NCI-H187 treated with DMSO at 0.1 percent for 48 hours (cell line): ENCODE measurements around the gene CHN2.

Experiments used
- DNase-seq: peaks from one replicate; lab custom pipeline; 2025; lab: John Stamatoyannopoulos, UW

The CHN2 gene

GRCh38 chr7:29335188-29336083, 140.9 kb downstream of the CHN2 start:
- no peak for DNase-seq

GRCh38 chr7:29337546-29338116, 143.1 kb downstream of the CHN2 start:
- DNase-seq = no peak

- DNase-seq = no peak
These were observed 146.1 kb downstream of the CHN2 start for GRCh38 chr7:29340696-29341095.

GRCh38 chr7:29341156-29341555, 146.6 kb downstream of the CHN2 start:
- DNase-seq = no peak

- DNase-seq = no peak
These were observed 148.2 kb downstream of the CHN2 start for GRCh38 chr7:29342761-29343160.

GRCh38 chr7:29343399-29343798, 148.8 kb downstream of the CHN2 start:
- no peak for DNase-seq

GRCh38 chr7:29344334-29344978, 149.9 kb downstream of the CHN2 start:
- no peak for DNase-seq

GRCh38 chr7:29345590-29345989, 151.0 kb downstream of the CHN2 start:
- no peak for DNase-seq

- DNase-seq = no peak
These were observed 151.8 kb downstream of the CHN2 start for GRCh38 chr7:29346231-29346978.

GRCh38 chr7:29349362-29349761, 154.8 kb downstream of the CHN2 start:
- DNase-seq = no peak

GRCh38 chr7:29350351-29350750, 155.8 kb downstream of the CHN2 start:
- peak; percentile 89 for DNase-seq

GRCh38 chr7:29352041-29352440, 157.5 kb downstream of the CHN2 start:
- DNase-seq = no peak

- no peak for DNase-seq
These were observed 159.2 kb downstream of the CHN2 start for GRCh38 chr7:29353810-29354209.

- DNase-seq = no peak
These were observed 159.8 kb downstream of the CHN2 start for GRCh38 chr7:29354340-29354739.

- no peak for DNase-seq
These were observed 160.8 kb downstream of the CHN2 start for GRCh38 chr7:29355388-29355787.

GRCh38 chr7:29356631-29357030, 162.1 kb downstream of the CHN2 start:
- DNase-seq = no peak

GRCh38 chr7:29359482-29360093, 165.0 kb downstream of the CHN2 start:
- DNase-seq = no peak

GRCh38 chr7:29360633-29361625, 166.4 kb downstream of the CHN2 start:
- DNase-seq = no peak

GRCh38 chr7:29362380-29362779, 167.8 kb downstream of the CHN2 start:
- no peak for DNase-seq

- peak; percentile 35 for DNase-seq
These were observed 169.3 kb downstream of the CHN2 start for GRCh38 chr7:29363636-29364425.
